Measurements from ENCODE around the gene SMOC2.
"Not testable (repeated sequence)": the region's sequence is repeated elsewhere in the genome, so short reads cannot be mapped to it uniquely, and the experiment has no call there.

SMOC2 gene

GRCh38 chr6:168599769-168600330 lies 158.9 kb downstream of the SMOC2 start:
- no peak for DNase-seq (ENCODE audit: low read depth, low spot score)

- no peak for DNase-seq (ENCODE audit: low read depth, low spot score)
Measured at GRCh38 chr6:168600381-168600780, 159.4 kb downstream of the SMOC2 start.

GRCh38 chr6:168601111-168601510 lies 160.1 kb downstream of the SMOC2 start:
- DNase-seq (ENCODE audit: low read depth, low spot score) = no peak

- DNase-seq (ENCODE audit: low read depth, low spot score) = no peak
Measured at GRCh38 chr6:168601546-168601945, 160.6 kb downstream of the SMOC2 start.

GRCh38 chr6:168602576-168602975 lies 161.6 kb downstream of the SMOC2 start:
- DNase-seq (ENCODE audit: low read depth, low spot score) = no peak

GRCh38 chr6:168603234-168603633 lies 162.2 kb downstream of the SMOC2 start:
- DNase-seq (ENCODE audit: low read depth, low spot score) = no peak

- no peak for DNase-seq (ENCODE audit: low read depth, low spot score)
Measured at GRCh38 chr6:168605964-168606363, 165.0 kb downstream of the SMOC2 start.

GRCh38 chr6:168606722-168607121 lies 165.7 kb downstream of the SMOC2 start:
- DNase-seq (ENCODE audit: low read depth, low spot score) = no peak

GRCh38 chr6:168607272-168608112 lies 166.5 kb downstream of the SMOC2 start:
- no peak for DNase-seq (ENCODE audit: low read depth, low spot score)

- DNase-seq (ENCODE audit: low read depth, low spot score) = no peak
Measured at GRCh38 chr6:168608113-168608400, 167.1 kb downstream of the SMOC2 start.

GRCh38 chr6:168609026-168609685 lies 168.2 kb downstream of the SMOC2 start:
- DNase-seq (ENCODE audit: low read depth, low spot score) = no peak

GRCh38 chr6:168609914-168610490 lies 169.0 kb downstream of the SMOC2 start:
- DNase-seq (ENCODE audit: low read depth, low spot score) = no peak

GRCh38 chr6:168610966-168611365 lies 170.0 kb downstream of the SMOC2 start:
- not testable (repeated sequence) for DNase-seq (ENCODE audit: low read depth, low spot score)

- DNase-seq (ENCODE audit: low read depth, low spot score) = no peak
Measured at GRCh38 chr6:168611691-168612090, 170.7 kb downstream of the SMOC2 start.

- DNase-seq (ENCODE audit: low read depth, low spot score) = no peak
Measured at GRCh38 chr6:168612586-168612985, 171.6 kb downstream of the SMOC2 start.

- no peak for DNase-seq (ENCODE audit: low read depth, low spot score)
Measured at GRCh38 chr6:168615837-168616236, 174.9 kb downstream of the SMOC2 start.

- DNase-seq (ENCODE audit: low read depth, low spot score) = no peak
Measured at GRCh38 chr6:168616816-168617765, 176.1 kb downstream of the SMOC2 start.

GRCh38 chr6:168618546-168619315 lies 177.7 kb downstream of the SMOC2 start:
- DNase-seq (ENCODE audit: low read depth, low spot score) = no peak

- no peak for DNase-seq (ENCODE audit: low read depth, low spot score)
Measured at GRCh38 chr6:168619560-168620314, 178.8 kb downstream of the SMOC2 start.

- no peak for DNase-seq (ENCODE audit: low read depth, low spot score)
Measured at GRCh38 chr6:168620578-168620977, 179.6 kb downstream of the SMOC2 start.
